Lung microvascular endothelial cell (primary cell): Measurements from ENCODE around the gene CD44. TPM values are rescaled to one million over a fixed set of nuclear protein-coding genes. Genes with fewer than 3 reads are reported as not detected.

Source experiments
- DNase-seq, 2 donors: peaks; one replicate each; pipeline versions ENCODE4 v3.0.0 to v3.0.0-alpha.2; 2010; ENCODE audit warnings: low read depth in 2 of 2
- total RNA-seq: library from RNA; depleted of rRNA; stranded (reverse); fragments of >200 nt; gene quantifications from 2 replicates; pipeline ENCODE4 v1.2.1, GENCODE V29; 2014

Gene CD44
- total RNA-seq, 1 donor from 2014 or later, result 0.79 TPM

- DNase-seq, result peak in 1 of 2 donors; percentile 35
Observed at GRCh38 chr11:35139722-35140282, 831 bp downstream of the CD44 start.

GRCh38 chr11:35141071-35141470, 2.1 kb downstream of the CD44 start:
- peak; percentile 45 to 47 for DNase-seq

GRCh38 chr11:35141571-35141971, 2.6 kb downstream of the CD44 start:
- DNase-seq, result peak in 1 of 2 donors; percentile 42

GRCh38 chr11:35142481-35143075, 3.6 kb downstream of the CD44 start:
- DNase-seq, result peak; percentile 53 to 65

- no peak for DNase-seq
Observed at GRCh38 chr11:35143297-35144135, 4.5 kb downstream of the CD44 start.

- DNase-seq, result peak in 1 of 2 donors; percentile 63
Observed at GRCh38 chr11:35144136-35144741, 5.3 kb downstream of the CD44 start.

- no peak for DNase-seq
Observed at GRCh38 chr11:35144806-35145205, 5.8 kb downstream of the CD44 start.

- peak in 1 of 2 donors; percentile 43 for DNase-seq
Observed at GRCh38 chr11:35145271-35145670, 6.3 kb downstream of the CD44 start.

GRCh38 chr11:35146074-35146521, 7.1 kb downstream of the CD44 start:
- no peak for DNase-seq

GRCh38 chr11:35146711-35147110, 7.7 kb downstream of the CD44 start:
- peak in 1 of 2 donors; percentile 49 for DNase-seq

GRCh38 chr11:35147235-35147634, 8.3 kb downstream of the CD44 start:
- DNase-seq, result no peak

- no peak for DNase-seq
Observed at GRCh38 chr11:35148163-35148837, 9.3 kb downstream of the CD44 start.

GRCh38 chr11:35150454-35150853, 11.5 kb downstream of the CD44 start:
- DNase-seq, result no peak

- peak in 1 of 2 donors; percentile 33 for DNase-seq
Observed at GRCh38 chr11:35151241-35151640, 12.3 kb downstream of the CD44 start.

- DNase-seq, result no peak
Observed at GRCh38 chr11:35151683-35152280, 12.8 kb downstream of the CD44 start.

GRCh38 chr11:35152575-35152974, 13.6 kb downstream of the CD44 start:
- no peak for DNase-seq

GRCh38 chr11:35153280-35153679, 14.3 kb downstream of the CD44 start:
- DNase-seq, result no peak

- DNase-seq, result no peak
Observed at GRCh38 chr11:35154952-35155351, 16.0 kb downstream of the CD44 start.

GRCh38 chr11:35155677-35156076, 16.7 kb downstream of the CD44 start:
- no peak for DNase-seq

GRCh38 chr11:35157814-35158700, 19.1 kb downstream of the CD44 start:
- DNase-seq, result peak in 1 of 2 donors; percentile 65
